Kidney tubule cell (primary cell): ENCODE data around the gene ARHGEF17.
A peak's percentile ranks its signal among the peaks of the same experiment; 100 is the strongest.

ENCODE experiments used
- DNase-seq: peaks from one replicate; pipeline ENCODE4 v3.0.0-alpha.2; 2018; ENCODE audit warnings: low spot score

ARHGEF17 gene

GRCh38 chr11:73314117-73314961, 6.3 kb downstream of the ARHGEF17 start:
- DNase-seq, result peak; percentile 96

- no peak for DNase-seq
Observed at GRCh38 chr11:73315293-73316020, 7.4 kb downstream of the ARHGEF17 start.

- no peak for DNase-seq
Observed at GRCh38 chr11:73316422-73316821, 8.3 kb downstream of the ARHGEF17 start.

- DNase-seq, result no peak
Observed at GRCh38 chr11:73317373-73317772, 9.3 kb downstream of the ARHGEF17 start.

GRCh38 chr11:73317803-73318202, 9.7 kb downstream of the ARHGEF17 start:
- DNase-seq, result no peak

- no peak for DNase-seq
Observed at GRCh38 chr11:73318501-73319011, 10.5 kb downstream of the ARHGEF17 start.

GRCh38 chr11:73320763-73321603, 12.9 kb downstream of the ARHGEF17 start:
- DNase-seq, result no peak

GRCh38 chr11:73321604-73322381, 13.7 kb downstream of the ARHGEF17 start:
- peak; percentile 53 for DNase-seq

GRCh38 chr11:73322382-73323306, 14.6 kb downstream of the ARHGEF17 start:
- no peak for DNase-seq

GRCh38 chr11:73323464-73323863, 15.4 kb downstream of the ARHGEF17 start:
- no peak for DNase-seq

- DNase-seq, result no peak
Observed at GRCh38 chr11:73324116-73324515, 16.0 kb downstream of the ARHGEF17 start.

GRCh38 chr11:73324665-73325035, 16.6 kb downstream of the ARHGEF17 start:
- no peak for DNase-seq

- DNase-seq, result no peak
Observed at GRCh38 chr11:73325036-73325981, 17.2 kb downstream of the ARHGEF17 start.

- peak; percentile 87 for DNase-seq
Observed at GRCh38 chr11:73326929-73327811, 19.1 kb downstream of the ARHGEF17 start.

GRCh38 chr11:73327812-73328364, 19.8 kb downstream of the ARHGEF17 start:
- no peak for DNase-seq

- DNase-seq, result peak; percentile 54
Observed at GRCh38 chr11:73330569-73331093, 22.6 kb downstream of the ARHGEF17 start.

- peak; percentile 35 for DNase-seq
Observed at GRCh38 chr11:73331138-73331916, 23.3 kb downstream of the ARHGEF17 start.
